Measurements from ENCODE around the gene OR1K1. TPM values are rescaled to one million over a fixed set of nuclear protein-coding genes. Genes with fewer than 3 reads are reported as not detected.

Gene OR1K1
- total RNA-seq, 1 experiment from 2014 or later = not detected

DNA sequence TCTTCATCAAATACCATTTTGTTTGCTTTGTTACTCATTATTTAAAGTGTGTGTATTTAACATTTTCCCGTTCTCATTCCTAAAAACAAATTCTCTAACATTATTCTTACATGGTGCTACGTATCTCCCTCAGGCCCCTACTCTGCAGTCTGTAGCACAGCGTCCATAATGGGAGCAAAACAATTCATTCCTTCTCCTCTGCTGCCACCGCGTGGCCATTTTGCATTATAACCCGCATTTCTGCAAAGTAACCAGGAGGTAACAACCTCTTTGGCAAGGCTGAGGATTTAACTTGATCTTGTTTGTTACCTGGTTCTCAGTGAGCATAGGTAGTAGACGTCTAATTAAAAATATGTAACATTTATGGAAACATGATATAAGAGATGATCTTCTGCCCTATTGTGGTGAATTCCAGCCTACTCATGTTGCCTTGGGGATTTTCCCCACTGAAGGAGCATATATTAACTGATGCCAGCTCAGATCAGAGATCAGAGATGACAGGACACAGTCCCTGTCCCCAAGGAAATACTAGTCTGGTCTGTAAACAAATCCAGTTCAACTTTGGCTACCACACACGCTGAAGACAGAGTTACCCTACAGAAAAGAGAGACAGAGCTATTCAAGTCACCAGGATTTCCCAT lies 10.5 kb downstream of the OR1K1 start:
- Histone ChIP-seq H3K9me3 (ENCODE audit: insufficient read depth, low read depth) (no peaks in the 10 kb centered on the region), H3K4me2 (no peak overlapping the region), H3K9me2 (ENCODE audit: insufficient read depth) (no peaks in the 10 kb centered on the region), H3K27ac (no peak overlapping the region), H2AFZ (no peak overlapping the region), H3K4me3 (no peak overlapping the region), H3K27me3 (ENCODE audit: insufficient read depth, low read depth) (no peaks in the 10 kb centered on the region), H3K36me3 (ENCODE audit: low read depth) (no peaks in the 10 kb centered on the region), H3F3A (ENCODE audit: insufficient read depth, low read depth) (no peaks in the 10 kb centered on the region), H3K79me2 (ENCODE audit: low read depth) (no peaks in the 10 kb centered on the region), H3K4me1 (replicated peaks; ENCODE audit: insufficient read depth) (peaks cover 10% of the 10 kb centered on the region), H4K20me1 (ENCODE audit: insufficient read depth) (no peaks in the 10 kb centered on the region)
- POLR2A ChIA-PET (ENCODE audit: unreplicated experiment) = no interaction called here
- TF ChIP-seq, protein P1, sequence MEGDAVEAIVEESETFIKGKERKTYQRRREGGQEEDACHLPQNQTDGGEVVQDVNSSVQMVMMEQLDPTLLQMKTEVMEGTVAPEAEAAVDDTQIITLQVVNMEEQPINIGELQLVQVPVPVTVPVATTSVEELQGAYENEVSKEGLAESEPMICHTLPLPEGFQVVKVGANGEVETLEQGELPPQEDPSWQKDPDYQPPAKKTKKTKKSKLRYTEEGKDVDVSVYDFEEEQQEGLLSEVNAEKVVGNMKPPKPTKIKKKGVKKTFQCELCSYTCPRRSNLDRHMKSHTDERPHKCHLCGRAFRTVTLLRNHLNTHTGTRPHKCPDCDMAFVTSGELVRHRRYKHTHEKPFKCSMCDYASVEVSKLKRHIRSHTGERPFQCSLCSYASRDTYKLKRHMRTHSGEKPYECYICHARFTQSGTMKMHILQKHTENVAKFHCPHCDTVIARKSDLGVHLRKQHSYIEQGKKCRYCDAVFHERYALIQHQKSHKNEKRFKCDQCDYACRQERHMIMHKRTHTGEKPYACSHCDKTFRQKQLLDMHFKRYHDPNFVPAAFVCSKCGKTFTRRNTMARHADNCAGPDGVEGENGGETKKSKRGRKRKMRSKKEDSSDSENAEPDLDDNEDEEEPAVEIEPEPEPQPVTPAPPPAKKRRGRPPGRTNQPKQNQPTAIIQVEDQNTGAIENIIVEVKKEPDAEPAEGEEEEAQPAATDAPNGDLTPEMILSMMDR (conservative IDR thresholded peaks at IDR 0.05) = peak; percentile 91
- TF ChIP-seq EZH2 (IDR thresholded peaks at IDR 0.05; ENCODE audit: low read depth) = no peak
- CTCF ChIA-PET = interaction anchor here (0.6 to 2.4 kb wide), 4 partner anchors 28 to 1112 kb away, joined by 3 to 13 read pairs (median 6); no protein-coding TSS in a partner anchor
- peak; percentile 49 to 67 for DNase-seq
- BruUV-seq (replicated peaks) = no TSS peak
- intact Hi-C loops (cut with micrococcal nuclease; ENCODE audit: unreplicated experiment) = loop anchor here (1.0 to 10.0 kb wide), 5 partner anchors 311 to 1266 kb away; no protein-coding TSS in a partner anchor

DNA sequence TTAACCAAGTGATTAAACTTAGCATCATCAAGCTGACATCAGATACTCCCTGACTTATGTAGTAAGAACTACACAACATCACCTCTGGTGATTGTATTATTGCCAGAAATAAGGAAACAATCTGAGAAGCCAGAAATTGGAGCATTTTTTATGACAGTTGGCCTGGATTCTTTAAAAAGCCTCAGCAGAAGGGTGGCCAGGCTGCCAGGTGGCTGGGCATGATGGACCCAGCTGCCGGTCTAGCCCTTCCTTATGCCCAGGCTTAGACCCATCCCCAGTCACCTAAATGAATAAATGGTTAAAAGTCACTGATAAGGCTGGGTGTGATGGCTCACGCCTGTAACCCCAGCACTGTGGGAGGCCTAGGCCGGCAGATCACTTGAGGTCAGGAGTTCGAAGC lies 12.8 kb downstream of the OR1K1 start:
- Histone ChIP-seq H2AFZ (no peak overlapping the region), H3K36me3 (ENCODE audit: low read depth) (no peaks in the 10 kb centered on the region), H3F3A (ENCODE audit: insufficient read depth, low read depth) (no peaks in the 10 kb centered on the region), H3K27me3 (ENCODE audit: insufficient read depth, low read depth) (no peaks in the 10 kb centered on the region), H3K9me2 (ENCODE audit: insufficient read depth) (no peaks in the 10 kb centered on the region), H4K20me1 (ENCODE audit: insufficient read depth) (no peaks in the 10 kb centered on the region), H3K9me3 (ENCODE audit: insufficient read depth, low read depth) (no peaks in the 10 kb centered on the region), H3K4me1 (replicated peaks; ENCODE audit: insufficient read depth) (peaks cover 10% of the 10 kb centered on the region), H3K4me3 (no peak overlapping the region), H3K4me2 (no peak overlapping the region), H3K79me2 (ENCODE audit: low read depth) (no peaks in the 10 kb centered on the region), H3K27ac (no peak overlapping the region)
- TF ChIP-seq, protein P1 (conservative IDR thresholded peaks at IDR 0.05) = no peak
- TF ChIP-seq EZH2 (IDR thresholded peaks at IDR 0.05; ENCODE audit: low read depth) = no peak
- POLR2A ChIA-PET (ENCODE audit: unreplicated experiment) = no interaction called here
- no peak for DNase-seq
- CTCF ChIA-PET = no interaction called here
- intact Hi-C loops (cut with micrococcal nuclease; ENCODE audit: unreplicated experiment) = loop anchor here (10.0 kb wide), 1 partner anchor 1268 kb away; no protein-coding TSS in a partner anchor
- no TSS peak for BruUV-seq (replicated peaks)

DNA sequence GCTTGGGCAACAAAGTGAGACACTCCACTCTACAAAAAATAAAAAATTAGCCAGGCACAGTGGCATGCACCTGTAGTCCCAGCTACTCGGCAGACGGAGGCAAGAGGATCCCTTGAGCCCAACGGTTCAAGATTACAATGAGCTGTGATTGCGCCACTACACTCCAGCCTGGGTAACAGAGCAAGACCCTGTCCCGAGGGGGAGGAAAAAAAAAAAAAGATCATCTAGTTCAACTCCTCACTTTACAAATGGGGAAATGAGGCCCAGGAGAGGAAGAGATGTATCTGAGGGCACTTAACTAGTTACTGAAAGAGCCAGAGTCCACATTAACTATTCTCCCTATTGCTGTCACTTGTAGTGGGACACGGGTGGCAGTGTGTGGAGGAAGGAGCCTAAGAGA lies 14.6 kb downstream of the OR1K1 start:
- H2AFZ ChIP-seq = no peak overlapping the region
- TF ChIP-seq, protein P1 (conservative IDR thresholded peaks at IDR 0.05) = no peak
- TF ChIP-seq EZH2 (IDR thresholded peaks at IDR 0.05; ENCODE audit: low read depth) = no peak
- H3K36me3 ChIP-seq (ENCODE audit: low read depth) = peaks cover 2% of the 10 kb centered on the region; the same call in 1 of the 2 replicates
- H3K79me2 ChIP-seq (ENCODE audit: low read depth) = no peaks in the 10 kb centered on the region
- no peak overlapping the region for H3K4me3 ChIP-seq
- H3K4me2 ChIP-seq = no peak overlapping the region
- H4K20me1 ChIP-seq (ENCODE audit: insufficient read depth) = no peaks in the 10 kb centered on the region
- H3K4me1 ChIP-seq (replicated peaks; ENCODE audit: insufficient read depth) = peaks cover 7% of the 10 kb centered on the region
- DNase-seq = no peak
- CTCF ChIA-PET = interaction anchor here (0.6 kb wide), 1 partner anchor 9 kb away, joined by 3 read pairs; no protein-coding TSS in a partner anchor
- no peaks in the 10 kb centered on the region for H3K9me3 ChIP-seq (ENCODE audit: insufficient read depth, low read depth)
- intact Hi-C loops (cut with micrococcal nuclease; ENCODE audit: unreplicated experiment) = loop anchor here (10.0 kb wide), 1 partner anchor 1270 kb away; no protein-coding TSS in a partner anchor
- no peaks in the 10 kb centered on the region for H3F3A ChIP-seq (ENCODE audit: insufficient read depth, low read depth)
- H3K27ac ChIP-seq = no peak overlapping the region
- no peaks in the 10 kb centered on the region for H3K27me3 ChIP-seq (ENCODE audit: insufficient read depth, low read depth)
- POLR2A ChIA-PET (ENCODE audit: unreplicated experiment) = interaction anchor here (0.6 kb wide), 1 partner anchor 570 kb away, joined by 20 read pairs; no protein-coding TSS in a partner anchor
- BruUV-seq (replicated peaks) = no TSS peak
- no peaks in the 10 kb centered on the region for H3K9me2 ChIP-seq (ENCODE audit: insufficient read depth)

All from PC-9 (cell line).